ENCODE results near the gene ANKRD17. TPM values are rescaled to one million over a fixed set of nuclear protein-coding genes. Genes with fewer than 3 reads are reported as not detected.

Gene ANKRD17
- total and polyA plus RNA-seq, 5 donors = 9.6 to 59.4 (median 52.3) TPM

DNA sequence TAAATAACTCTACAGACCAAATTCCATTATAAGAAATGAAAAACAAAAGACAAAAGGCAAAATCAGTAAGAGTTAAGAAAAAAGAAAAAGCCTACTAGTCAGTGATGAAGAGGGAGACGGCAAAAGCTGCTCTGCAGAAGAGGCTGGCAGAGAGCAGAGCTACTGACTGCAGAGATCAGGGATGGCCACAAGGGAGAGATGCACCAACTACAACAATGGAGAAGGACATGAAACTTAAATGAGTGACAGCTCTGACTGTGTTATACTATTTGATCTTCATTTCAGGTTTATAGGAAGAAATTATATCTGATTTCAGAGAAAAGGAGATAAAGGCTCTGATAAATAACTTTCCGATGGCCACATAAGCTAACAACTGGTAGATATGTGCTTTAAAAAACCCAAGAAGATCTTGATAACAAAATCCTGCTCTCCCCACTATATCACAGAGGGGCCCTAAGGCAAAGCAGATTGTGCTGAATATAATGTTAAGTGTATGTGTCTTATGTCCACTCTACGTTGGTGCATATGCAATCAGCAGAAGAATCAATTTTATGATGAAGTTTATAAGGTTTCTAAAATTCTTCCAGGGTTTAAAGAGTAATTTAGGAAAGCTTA, 130.7 kb downstream of the ANKRD17 start:
- Histone ChIP-seq H3K4me1 (ENCODE audit: control insufficient read depth, insufficient read depth, low read length) (no peaks in the 10 kb centered on the region), H3K27ac (ENCODE audit: low read length) (no peak overlapping the region), H3K9me3 (ENCODE audit: control insufficient read depth, low read length) (no peaks in the 10 kb centered on the region), H3K27me3 (ENCODE audit: control insufficient read depth, insufficient read depth) (no peaks in the 10 kb centered on the region), H3K4me3 (ENCODE audit: low read length) (no peak overlapping the region)
- DNase-seq (no peak), ATAC-seq (peak in 1 of 2 donors; percentile 63)
- WGBS = 69% methylated on average over 3 of the region's 3 CpGs
- intact Hi-C loops (cut with DNase I) = no loop called here

- 97% methylated on average over 4 of the region's 4 CpGs for WGBS
- no peaks in the 10 kb centered on the region for H3K27me3 ChIP-seq (ENCODE audit: control insufficient read depth, insufficient read depth)
These were observed 149.1 kb downstream of the ANKRD17 start for GRCh38 chr4:73109493-73109892.

GRCh38 chr4:73104695-73105094, 153.9 kb downstream of the ANKRD17 start:
- no peaks in the 10 kb centered on the region for H3K9me3 ChIP-seq (ENCODE audit: control insufficient read depth, low read length)
- WGBS = 92% methylated on average over 5 of the region's 5 CpGs
- intact Hi-C loops (cut with DNase I) = loop anchor here in 1 of 4 donors (10.0 kb wide), 1 partner anchor 50 kb away; no protein-coding TSS in a partner anchor
- no peaks in the 10 kb centered on the region for H3K27me3 ChIP-seq (ENCODE audit: control insufficient read depth, insufficient read depth)
- ATAC-seq = no peak
- no peak overlapping the region for H3K27ac ChIP-seq (ENCODE audit: low read length)
- H3K4me1 ChIP-seq (ENCODE audit: control insufficient read depth, insufficient read depth, low read length) = no peaks in the 10 kb centered on the region
- no peak overlapping the region for H3K4me3 ChIP-seq (ENCODE audit: low read length)
- DNase-seq = no peak

More at GRCh38 chr4:73109493-73109892, 149.1 kb downstream of the ANKRD17 start:
- DNase-seq (no peak), ATAC-seq (no peak)
- intact Hi-C loops (cut with DNase I) = loop anchor here in 1 of 4 donors (10.0 kb wide), 1 partner anchor 45 kb away; no protein-coding TSS in a partner anchor
- Histone ChIP-seq H3K4me1 (ENCODE audit: control insufficient read depth, insufficient read depth, low read length) (no peaks in the 10 kb centered on the region), H3K9me3 (ENCODE audit: control insufficient read depth, low read length) (no peaks in the 10 kb centered on the region), H3K4me3 (ENCODE audit: low read length) (no peak overlapping the region), H3K27ac (ENCODE audit: low read length) (no peak overlapping the region)

DNA sequence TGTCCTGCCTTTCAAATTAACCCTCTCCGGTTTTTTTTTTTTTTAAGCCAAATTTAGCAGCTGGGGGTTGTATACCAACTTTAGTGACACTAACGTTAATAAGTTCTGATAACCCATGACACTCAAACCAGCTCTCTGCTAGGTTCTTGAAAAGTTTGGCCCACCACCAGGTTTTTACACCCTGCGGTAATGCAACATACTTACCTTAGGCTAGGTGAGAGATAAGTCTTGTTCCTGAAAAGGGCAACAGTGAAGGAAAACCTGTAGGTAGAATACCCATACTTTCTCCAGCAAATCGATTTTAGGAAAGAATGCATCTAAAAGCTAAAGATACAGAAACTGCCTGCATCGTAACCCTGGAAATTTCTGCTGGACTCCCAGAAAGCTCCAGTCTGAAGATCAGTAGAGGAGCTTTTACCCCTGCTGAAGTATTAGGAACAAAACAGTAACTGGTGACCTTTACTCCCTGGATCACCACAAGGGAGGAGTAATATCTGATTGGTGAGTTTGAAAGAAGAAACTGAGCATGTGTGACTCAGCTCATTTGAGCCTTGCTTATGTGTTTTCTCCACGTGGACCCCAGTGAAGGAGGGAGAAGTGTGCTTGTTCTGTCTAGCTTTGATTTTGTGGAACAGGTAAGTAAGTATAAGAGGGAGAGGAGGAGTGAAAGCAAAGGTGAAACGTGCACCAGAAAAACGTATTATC, 154.6 kb downstream of the ANKRD17 start:
- DNase-seq (no peak), ATAC-seq (no peak)
- Histone ChIP-seq H3K9me3 (ENCODE audit: control insufficient read depth, low read length) (no peaks in the 10 kb centered on the region), H3K27ac (ENCODE audit: low read length) (no peak overlapping the region), H3K4me3 (ENCODE audit: low read length) (no peak overlapping the region), H3K4me1 (ENCODE audit: control insufficient read depth, insufficient read depth, low read length) (no peaks in the 10 kb centered on the region), H3K27me3 (ENCODE audit: control insufficient read depth, insufficient read depth) (no peaks in the 10 kb centered on the region)
- intact Hi-C loops (cut with DNase I) = loop anchor here in 1 of 4 donors (10.0 kb wide), 1 partner anchor 51 kb away; no protein-coding TSS in a partner anchor
- WGBS = 71% methylated on average over 8 of the region's 8 CpGs

DNA sequence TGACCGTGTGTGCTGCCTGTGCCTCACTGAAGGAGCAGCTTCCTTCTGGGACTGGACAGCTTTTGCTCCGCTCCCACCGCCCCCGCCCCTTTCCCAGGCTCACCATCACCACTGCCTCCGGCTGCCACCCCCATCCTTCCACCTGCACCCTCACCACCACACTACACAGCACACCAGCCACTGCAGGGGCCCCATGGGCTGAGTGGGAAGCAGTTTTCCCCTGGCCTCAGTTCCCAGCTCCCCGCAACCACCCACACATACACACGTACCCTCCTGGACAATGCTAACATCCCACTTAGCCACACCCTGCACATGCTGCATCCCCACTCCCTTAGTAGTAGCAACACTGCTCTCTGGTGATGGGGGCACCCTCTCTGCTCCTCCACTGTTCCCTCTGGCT, 159.5 kb downstream of the ANKRD17 start:
- Histone ChIP-seq H3K9me3 (ENCODE audit: control insufficient read depth, low read length) (no peaks in the 10 kb centered on the region), H3K27ac (ENCODE audit: low read length) (no peak overlapping the region), H3K27me3 (ENCODE audit: control insufficient read depth, insufficient read depth) (no peaks in the 10 kb centered on the region), H3K4me3 (ENCODE audit: low read length) (no peak overlapping the region), H3K4me1 (ENCODE audit: control insufficient read depth, insufficient read depth, low read length) (no peaks in the 10 kb centered on the region)
- intact Hi-C loops (cut with DNase I) = no loop called here
- DNase-seq (peak in 1 of 3 donors; percentile 41), ATAC-seq (peak; percentile 11 to 39)
- WGBS = 89% methylated on average over 7 of the region's 7 CpGs

- Histone ChIP-seq H3K9me3 (ENCODE audit: control insufficient read depth, low read length) (no peaks in the 10 kb centered on the region), H3K4me1 (ENCODE audit: control insufficient read depth, insufficient read depth, low read length) (no peaks in the 10 kb centered on the region), H3K27me3 (ENCODE audit: control insufficient read depth, insufficient read depth) (no peaks in the 10 kb centered on the region), H3K27ac (ENCODE audit: low read length) (no peak overlapping the region), H3K4me3 (ENCODE audit: low read length) (no peak overlapping the region)
- intact Hi-C loops (cut with DNase I) = no loop called here
- WGBS = 80% methylated on average over 7 of the region's 7 CpGs
- no peak for DNase-seq
- ATAC-seq = peak in 1 of 2 donors; percentile 31
These were observed 159.9 kb downstream of the ANKRD17 start for GRCh38 chr4:73098713-73099112.

- Histone ChIP-seq H3K27ac (ENCODE audit: low read length) (no peak overlapping the region), H3K4me1 (ENCODE audit: control insufficient read depth, insufficient read depth, low read length) (no peaks in the 10 kb centered on the region), H3K4me3 (ENCODE audit: low read length) (no peak overlapping the region), H3K9me3 (ENCODE audit: control insufficient read depth, low read length) (no peaks in the 10 kb centered on the region), H3K27me3 (ENCODE audit: control insufficient read depth, insufficient read depth) (no peaks in the 10 kb centered on the region)
- DNase-seq (no peak), ATAC-seq (no peak)
- 55% methylated on average over 4 of the region's 4 CpGs for WGBS
- intact Hi-C loops (cut with DNase I) = no loop called here
These were observed 160.6 kb downstream of the ANKRD17 start for GRCh38 chr4:73098016-73098415.

- no peak for DNase-seq
- ATAC-seq = no peak
- H3K4me1 ChIP-seq (ENCODE audit: control insufficient read depth, insufficient read depth, low read length) = no peaks in the 10 kb centered on the region
- H3K4me3 ChIP-seq (ENCODE audit: low read length) = no peak overlapping the region
- H3K27ac ChIP-seq (ENCODE audit: low read length) = no peak overlapping the region
- intact Hi-C loops (cut with DNase I) = no loop called here
- H3K9me3 ChIP-seq (ENCODE audit: control insufficient read depth, low read length) = no peaks in the 10 kb centered on the region
- WGBS = 48% methylated on average over 1 of the region's 1 CpG
- no peaks in the 10 kb centered on the region for H3K27me3 ChIP-seq (ENCODE audit: control insufficient read depth, insufficient read depth)
These were observed 165.7 kb downstream of the ANKRD17 start for GRCh38 chr4:73092868-73093267.

DNA sequence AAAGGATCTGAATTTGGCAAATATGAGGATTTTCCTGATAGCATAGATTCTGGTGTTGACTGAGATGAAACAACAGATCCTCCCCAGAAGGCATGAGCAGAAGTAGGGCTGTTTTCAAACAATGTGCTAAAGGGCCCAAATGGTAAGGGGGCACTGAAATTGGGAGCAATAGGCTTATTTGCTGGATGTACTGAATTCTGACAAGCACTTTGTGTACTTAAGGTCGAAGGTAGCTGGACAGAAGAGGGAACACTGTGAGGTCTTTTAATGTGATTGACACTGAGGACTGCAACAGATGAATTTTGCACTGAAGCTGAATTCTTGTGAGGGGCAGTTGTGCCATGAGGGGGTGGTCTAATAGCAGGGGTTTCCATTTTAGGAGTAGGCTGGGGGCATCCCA, 167.9 kb downstream of the ANKRD17 start:
- Histone ChIP-seq H3K27ac (ENCODE audit: low read length) (no peak overlapping the region), H3K27me3 (ENCODE audit: control insufficient read depth, insufficient read depth) (no peaks in the 10 kb centered on the region), H3K4me1 (ENCODE audit: control insufficient read depth, insufficient read depth, low read length) (peaks cover 2% of the 10 kb centered on the region), H3K9me3 (ENCODE audit: control insufficient read depth, low read length) (no peaks in the 10 kb centered on the region), H3K4me3 (ENCODE audit: low read length) (no peak overlapping the region)
- intact Hi-C loops (cut with DNase I) = no loop called here
- DNase-seq (no peak), ATAC-seq (no peak)
- WGBS = 98% methylated on average over 1 of the region's 1 CpG

DNA sequence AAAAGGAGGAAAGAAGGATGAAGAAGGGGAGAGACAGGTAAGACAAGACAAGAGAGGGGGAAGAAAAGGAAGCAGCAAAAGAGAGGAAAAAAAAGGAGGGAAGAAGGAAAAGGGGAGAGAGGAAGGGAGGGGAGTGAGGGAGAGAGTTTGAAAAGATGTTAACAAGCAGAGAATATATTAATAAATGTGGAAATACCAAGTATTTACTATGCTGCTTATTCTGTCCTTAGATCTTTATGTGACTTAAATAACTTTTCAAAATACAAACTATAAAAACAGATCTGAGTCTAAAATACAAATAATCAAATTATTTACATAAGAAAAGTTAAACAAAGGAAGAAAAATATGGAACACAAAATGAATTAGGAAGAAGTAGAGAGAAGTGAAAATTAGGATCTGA, 170.7 kb downstream of the ANKRD17 start:
- H3K27me3 ChIP-seq (ENCODE audit: control insufficient read depth, insufficient read depth) = no peaks in the 10 kb centered on the region
- no peak overlapping the region for H3K27ac ChIP-seq (ENCODE audit: low read length)
- no peak for DNase-seq
- ATAC-seq = no peak
- H3K4me1 ChIP-seq (ENCODE audit: control insufficient read depth, insufficient read depth, low read length) = peaks cover 2% of the 10 kb centered on the region
- H3K9me3 ChIP-seq (ENCODE audit: control insufficient read depth, low read length) = no peaks in the 10 kb centered on the region
- no peak overlapping the region for H3K4me3 ChIP-seq (ENCODE audit: low read length)
- intact Hi-C loops (cut with DNase I) = no loop called here

- WGBS = 53% methylated on average over 6 of the region's 6 CpGs
- H3K4me3 ChIP-seq (ENCODE audit: low read length) = no peak overlapping the region
- H3K27ac ChIP-seq (ENCODE audit: low read length) = no peak overlapping the region
These were observed 172.3 kb downstream of the ANKRD17 start for GRCh38 chr4:73086095-73086868.

More at GRCh38 chr4:73086095-73086868, 172.3 kb downstream of the ANKRD17 start:
- Histone ChIP-seq H3K4me1 (ENCODE audit: control insufficient read depth, insufficient read depth, low read length) (peaks cover 2% of the 10 kb centered on the region), H3K9me3 (ENCODE audit: control insufficient read depth, low read length) (no peaks in the 10 kb centered on the region), H3K27me3 (ENCODE audit: control insufficient read depth, insufficient read depth) (no peaks in the 10 kb centered on the region)
- intact Hi-C loops (cut with DNase I) = no loop called here
- ATAC-seq = no peak
- DNase-seq = no peak
